ENCODE results near the gene SRR.

- TF ChIP-seq POLR2A (IDR thresholded peaks at IDR 0.05), result no peak
- no peak for TF ChIP-seq CTCF (IDR thresholded peaks at IDR 0.05)
Observed at GRCh38 chr17:2317796-2318195, 14.0 kb downstream of the SRR start.

Data from ovary (tissue), 3 donors.